HT-29 (cell line): ENCODE data around the gene ST3GAL2. TPM values are rescaled to one million over a fixed set of nuclear protein-coding genes. Genes with fewer than 3 reads are reported as not detected.
A peak's percentile ranks its signal among the peaks of the same experiment; 100 is the strongest.
"Not testable (repeated sequence)": the region's sequence is repeated elsewhere in the genome, so short reads cannot be mapped to it uniquely, and the experiment has no call there.

Experiments
- DNase-seq: peaks from one replicate; pipeline ENCODE4 v3.0.0-alpha.2; 2015; ENCODE audit warnings: low spot score
- total RNA-seq: library from RNA; depleted of rRNA; stranded (reverse); fragments of >200 nt; shearing (Covaris generic); gene quantifications from 2 replicates; pipeline ENCODE4 v1.2.3, GENCODE V29; 2014

The ST3GAL2 gene
- total RNA-seq, 1 experiment from 2014 or later, result 84.7 TPM

- not testable (repeated sequence) for DNase-seq
Measured at GRCh38 chr16:70386289-70386986, 52.5 kb downstream of the ST3GAL2 start.

- no peak for DNase-seq
Measured at GRCh38 chr16:70383421-70383960, 55.4 kb downstream of the ST3GAL2 start.

DNA sequence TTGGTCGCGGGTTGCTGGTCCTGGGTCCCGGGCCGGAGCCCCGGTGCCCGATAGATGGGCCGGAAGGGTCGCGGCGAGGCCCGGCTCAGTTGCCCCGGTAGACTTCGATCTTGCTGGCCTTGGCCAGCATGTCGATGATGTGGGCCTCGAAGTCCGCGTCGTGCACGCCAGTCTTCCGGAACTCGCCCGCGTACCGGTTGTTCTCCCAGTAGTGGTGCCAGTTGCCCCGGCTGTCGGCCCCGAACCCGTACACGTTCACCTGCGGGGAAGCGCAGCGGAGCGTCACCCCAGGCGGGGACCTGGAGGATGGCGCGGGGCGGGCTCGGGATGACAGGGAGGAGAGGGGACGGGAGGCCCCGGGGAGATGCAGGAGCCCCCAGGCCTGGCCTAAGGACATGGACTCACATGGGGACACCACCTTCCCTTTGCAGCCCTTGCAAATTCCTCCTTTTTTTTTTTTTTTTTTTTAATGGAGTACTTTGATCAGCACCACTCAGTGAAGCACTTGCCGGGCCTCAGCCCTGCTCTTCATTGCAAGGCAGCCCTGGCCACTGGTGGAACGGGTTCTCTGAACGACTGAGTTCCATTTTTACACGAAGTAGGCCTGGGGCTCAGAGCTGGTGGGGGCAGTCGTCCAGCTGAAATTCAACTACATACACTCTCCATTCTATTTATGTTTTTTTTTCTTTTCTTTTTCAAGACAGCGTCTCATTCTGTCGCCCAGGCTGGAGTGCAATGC is 57.1 kb downstream of the ST3GAL2 start:
- DNase-seq, result no peak

- peak; percentile 99 for DNase-seq
Measured at GRCh38 chr16:70380919-70381603, 57.8 kb downstream of the ST3GAL2 start.

GRCh38 chr16:70380248-70380918 is 58.5 kb downstream of the ST3GAL2 start:
- peak; percentile 51 for DNase-seq

DNA sequence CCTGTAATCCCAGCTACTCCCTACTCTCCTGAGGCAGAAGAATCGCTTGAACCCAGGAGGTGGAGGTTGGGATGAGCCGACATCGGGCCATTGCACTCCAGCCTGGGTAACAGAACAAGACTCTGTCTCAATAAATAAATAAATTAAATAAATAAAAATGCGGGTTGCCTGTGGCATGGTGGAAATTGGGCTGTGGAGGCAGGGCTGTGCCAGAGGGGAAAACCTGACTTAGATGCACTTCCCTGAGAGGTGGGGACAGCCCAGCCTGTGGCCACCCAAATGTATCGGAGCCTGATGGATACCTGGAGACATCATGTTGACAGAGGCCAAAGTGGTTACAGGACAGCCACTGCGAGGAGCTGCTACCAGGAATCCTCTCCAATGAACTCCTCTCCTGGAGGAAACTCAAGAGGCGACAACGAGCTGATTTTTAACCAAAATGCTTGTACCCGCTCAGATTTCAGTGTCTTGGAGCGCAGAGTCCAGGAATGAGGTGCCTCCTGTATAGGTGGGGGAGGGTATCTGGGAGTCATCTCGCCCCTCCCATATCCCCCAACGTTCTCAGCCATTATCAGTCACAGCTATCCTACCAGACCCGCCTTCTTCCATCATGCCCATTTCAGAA is 59.9 kb downstream of the ST3GAL2 start:
- DNase-seq, result no peak

DNA sequence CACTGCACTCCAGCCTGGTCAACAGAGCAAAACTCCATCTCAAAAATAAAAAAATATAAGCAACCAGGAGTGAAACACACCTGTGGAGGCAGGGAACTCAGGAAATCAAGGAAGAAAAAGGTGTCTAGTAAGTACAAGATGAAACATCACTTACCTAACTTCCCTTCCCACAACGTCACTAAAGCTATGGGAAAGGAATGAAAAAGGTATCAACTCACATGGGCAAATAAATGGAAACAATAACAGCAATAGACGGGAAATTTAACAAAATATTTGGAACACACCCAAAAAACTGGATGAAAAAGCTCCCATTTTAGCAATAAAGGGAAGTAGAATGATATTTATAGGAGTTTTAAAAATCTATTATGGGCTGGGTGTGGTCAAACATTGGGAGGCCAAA is 61.1 kb downstream of the ST3GAL2 start:
- no peak for DNase-seq

DNA sequence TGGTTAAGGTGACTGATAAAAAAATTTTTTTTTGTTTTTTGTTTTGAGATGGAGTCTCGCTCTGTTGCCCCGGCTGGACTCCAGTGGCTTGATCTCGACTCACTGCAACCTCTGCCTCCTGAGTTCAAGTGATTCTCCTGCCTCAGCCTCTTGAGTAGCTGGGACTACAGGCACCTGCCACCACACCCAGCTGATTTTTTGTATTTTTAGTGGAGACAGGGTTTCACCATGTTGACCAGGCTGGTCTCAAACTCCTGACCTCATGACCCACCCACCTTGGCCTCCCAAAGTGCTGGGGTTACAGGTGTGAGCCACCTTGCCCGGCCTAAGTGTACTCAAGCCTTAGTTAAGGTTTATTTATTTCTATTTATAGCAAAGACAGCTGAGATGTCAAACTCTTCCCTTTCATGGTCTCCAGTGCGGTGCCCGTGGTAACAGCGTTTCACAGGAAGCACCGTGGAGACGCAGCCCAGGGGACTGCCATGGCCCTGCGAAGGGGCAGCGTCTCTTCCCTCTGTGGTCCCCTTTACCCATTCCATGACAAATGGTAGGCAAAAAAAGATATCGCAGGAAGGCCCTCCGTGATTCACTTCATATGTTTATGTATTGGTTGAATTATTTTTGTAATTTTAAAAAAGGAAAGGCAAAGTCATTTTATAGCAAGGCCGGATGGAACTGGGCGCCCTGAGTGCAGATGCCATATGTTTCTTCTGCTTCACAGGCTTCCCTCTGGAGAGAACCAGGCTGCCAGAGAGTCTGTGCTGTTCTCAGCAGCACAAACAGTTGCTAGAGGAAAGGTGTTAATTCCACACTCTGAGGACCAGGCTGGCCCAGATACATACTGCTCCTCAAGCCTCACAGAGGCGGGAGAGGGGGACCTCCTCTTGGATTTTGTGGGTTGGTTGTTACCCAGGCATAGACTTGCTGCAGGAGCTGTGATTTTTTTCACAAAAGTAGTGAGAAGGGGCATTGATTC is 63.0 kb downstream of the ST3GAL2 start:
- DNase-seq, result no peak

GRCh38 chr16:70374213-70374612 is 64.7 kb downstream of the ST3GAL2 start:
- DNase-seq, result no peak

DNA sequence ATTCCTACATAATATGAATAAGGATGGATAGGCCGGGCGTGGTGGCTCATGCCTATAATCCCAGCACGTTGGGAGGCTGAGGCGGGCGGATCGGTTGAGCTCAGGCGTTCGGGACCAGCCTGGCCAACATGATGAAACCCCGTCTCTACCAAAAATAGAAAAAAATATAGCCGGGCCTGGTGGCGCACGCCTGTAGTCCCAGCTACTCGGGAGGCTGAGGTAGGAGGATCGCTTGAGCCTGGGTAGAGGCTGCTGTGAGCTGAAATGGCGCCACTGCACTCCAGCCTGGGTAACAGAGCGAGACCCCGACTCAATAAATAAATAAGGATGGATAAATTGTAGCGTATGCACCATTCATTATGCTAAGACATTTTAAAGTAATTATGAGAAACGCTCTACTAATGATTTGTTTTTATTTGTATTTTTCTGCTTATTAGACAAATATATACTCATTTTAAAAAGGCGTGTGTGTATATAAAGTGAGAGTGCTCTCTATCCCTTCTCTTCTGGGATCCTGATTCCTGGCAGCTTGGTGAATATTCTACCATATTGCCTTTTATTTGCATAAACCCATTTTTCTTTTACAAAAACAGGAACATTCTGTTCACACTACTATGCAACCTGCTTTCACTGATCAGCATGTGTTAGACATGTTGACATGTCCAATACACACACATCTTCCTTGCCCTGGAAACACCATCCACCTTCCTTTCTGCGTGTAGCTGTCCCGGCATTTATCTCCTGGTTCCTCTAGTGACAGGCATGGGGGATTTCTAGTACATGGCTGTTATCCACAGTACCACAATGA is 65.8 kb downstream of the ST3GAL2 start:
- DNase-seq, result no peak

DNA sequence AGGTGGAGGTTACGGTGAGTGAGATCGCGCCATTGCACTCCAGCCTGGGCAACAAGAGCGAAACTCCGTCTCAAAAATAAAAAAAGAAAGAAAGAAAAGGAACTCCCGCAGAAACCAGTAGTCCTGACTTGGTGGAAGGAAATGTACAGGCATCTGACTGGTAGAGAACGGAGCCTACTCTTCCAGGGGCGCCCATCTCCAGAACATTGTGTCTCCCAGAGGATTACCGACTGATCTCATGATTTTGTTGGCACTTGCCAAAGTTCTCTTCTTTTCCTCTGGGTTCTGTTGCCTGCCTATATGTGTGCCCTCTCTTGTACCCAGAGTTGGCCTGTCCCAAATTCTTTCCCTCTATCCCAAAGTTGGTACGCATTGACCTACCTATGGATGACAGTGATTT is 68.0 kb downstream of the ST3GAL2 start:
- no peak for DNase-seq

DNA sequence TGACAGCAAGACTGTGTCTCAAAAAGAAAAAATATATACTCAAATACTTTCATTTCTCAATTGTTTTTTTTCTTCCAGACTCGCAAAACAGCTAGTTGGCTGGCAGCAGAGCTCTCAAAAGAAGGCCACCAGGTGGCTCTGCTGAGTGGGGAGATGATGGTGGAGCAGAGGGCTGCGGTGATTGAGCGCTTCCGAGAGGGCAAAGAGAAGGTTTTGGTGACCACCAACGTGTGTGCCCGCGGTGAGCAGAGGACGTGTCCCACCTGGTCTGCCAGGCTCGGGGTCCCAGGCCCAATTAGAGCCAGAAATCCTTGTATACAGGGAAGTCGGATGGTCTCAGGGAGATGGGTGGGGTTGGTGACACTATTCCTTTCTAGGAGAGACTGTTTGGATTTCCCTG is 68.8 kb downstream of the ST3GAL2 start:
- peak; percentile 40 for DNase-seq

DNA sequence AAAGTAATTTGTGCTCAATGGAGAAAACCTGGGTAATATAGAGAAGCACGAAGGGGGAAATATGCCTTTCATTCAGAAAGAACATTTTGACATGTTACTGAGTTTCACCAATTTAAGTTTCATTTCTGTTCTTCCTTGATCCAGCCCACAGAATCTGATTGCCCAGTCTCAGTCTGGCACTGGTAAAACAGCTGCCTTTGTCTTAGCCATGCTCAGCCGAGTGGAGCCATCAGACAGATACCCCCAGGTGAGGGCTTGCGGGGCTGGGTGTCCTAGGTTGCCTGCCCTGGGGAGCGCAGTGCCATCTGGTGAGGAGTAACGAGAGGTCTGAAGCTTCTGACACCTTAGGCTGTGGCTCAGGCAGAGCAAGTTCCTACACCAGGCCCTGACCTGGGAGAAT is 74.5 kb downstream of the ST3GAL2 start:
- no peak for DNase-seq

DNA sequence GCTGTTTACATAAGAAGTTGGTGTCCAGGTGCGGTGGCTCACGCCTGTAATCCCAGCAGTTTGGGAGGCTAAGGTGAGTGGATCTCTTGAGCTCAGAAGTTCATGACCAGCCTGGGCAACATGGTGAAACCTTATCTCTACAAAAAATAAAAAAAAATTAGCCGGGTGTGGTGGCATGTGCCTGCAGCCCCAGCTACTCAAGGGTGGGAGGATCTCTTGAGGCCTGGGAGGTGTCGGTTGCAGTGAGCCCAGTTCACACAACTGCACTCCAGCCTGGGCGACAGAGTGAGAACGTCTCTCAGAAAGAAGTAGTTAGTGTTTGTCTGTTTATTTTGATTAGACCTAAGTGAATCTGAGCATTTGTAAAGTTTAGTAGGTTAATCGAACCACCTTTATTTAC is 79.3 kb downstream of the ST3GAL2 start:
- DNase-seq, result no peak

GRCh38 chr16:70349783-70350182 is 89.1 kb downstream of the ST3GAL2 start:
- no peak for DNase-seq

DNA sequence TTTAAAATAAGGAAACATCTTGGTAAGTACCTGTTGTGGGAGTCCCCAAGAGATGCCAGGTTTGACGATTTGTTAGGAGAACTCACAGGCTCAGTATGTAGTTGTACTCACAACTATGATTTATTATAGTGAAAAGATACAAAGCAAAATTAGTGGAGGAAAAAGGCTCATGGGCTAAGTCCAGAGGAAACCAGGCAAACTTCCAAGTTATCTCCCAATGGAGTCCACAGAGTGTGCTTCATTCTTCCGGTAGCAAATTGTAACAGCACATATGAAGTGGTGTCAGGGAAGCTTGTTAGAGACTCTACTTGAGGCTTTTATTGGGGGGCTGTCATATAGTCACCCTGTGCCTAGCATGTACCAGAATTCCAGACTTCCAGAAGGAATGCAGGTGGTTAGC is 89.9 kb downstream of the ST3GAL2 start:
- no peak for DNase-seq

DNA sequence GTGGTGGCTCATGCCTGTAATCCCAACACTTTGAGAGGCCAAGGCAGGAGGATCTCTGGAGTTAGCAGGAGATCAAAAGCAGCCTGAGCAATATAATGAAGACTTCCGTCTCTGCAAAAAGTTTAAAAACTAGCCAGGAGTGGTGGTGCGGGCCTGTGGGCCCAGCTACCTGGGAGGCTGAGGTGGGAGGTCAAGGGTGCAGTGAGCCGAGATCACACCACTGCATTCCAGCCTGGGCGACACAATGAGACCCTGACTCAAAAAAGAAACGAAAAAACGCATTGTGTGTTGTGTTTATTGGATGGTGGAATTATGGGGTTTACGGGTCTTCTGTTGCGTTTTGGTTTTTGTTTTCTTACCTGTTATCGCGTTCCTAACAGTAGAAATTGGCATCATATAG is 93.1 kb downstream of the ST3GAL2 start:
- DNase-seq, result no peak

GRCh38 chr16:70342016-70342415 is 96.9 kb downstream of the ST3GAL2 start:
- DNase-seq, result no peak

GRCh38 chr16:70341600-70341999 is 97.3 kb downstream of the ST3GAL2 start:
- no peak for DNase-seq
